Keratinocyte (primary cell): ENCODE results near the gene TMTC4.

Source experiments
- EZH2 ChIP-seq: IDR thresholded peaks from one replicate; pipeline ENCODE4 v1.6.1; 2012; ENCODE audit warnings: inconsistent platforms, mild to moderate bottlenecking, low read length, moderate library complexity
- TF ChIP-seq, protein P1 (sequence below), 3 experiments: IDR thresholded peaks in 1 of 3; conservative IDR thresholded peaks in 1 of 3; optimal IDR thresholded peaks in 1 of 3; 2 replicates in 2 of 3; 3 replicates in 1 of 3; pipeline versions ENCODE3 to v1.5.1; 2011; ENCODE audit warnings: low read length in 3 of 3, mild to moderate bottlenecking in 3 of 3, moderate library complexity in 2 of 3, control low read depth in 1 of 3, inconsistent platforms in 1 of 3; ENCODE audit not compliant: insufficient read depth in 2 of 3; ENCODE audit errors: extremely low read depth in 1 of 3

DNA sequence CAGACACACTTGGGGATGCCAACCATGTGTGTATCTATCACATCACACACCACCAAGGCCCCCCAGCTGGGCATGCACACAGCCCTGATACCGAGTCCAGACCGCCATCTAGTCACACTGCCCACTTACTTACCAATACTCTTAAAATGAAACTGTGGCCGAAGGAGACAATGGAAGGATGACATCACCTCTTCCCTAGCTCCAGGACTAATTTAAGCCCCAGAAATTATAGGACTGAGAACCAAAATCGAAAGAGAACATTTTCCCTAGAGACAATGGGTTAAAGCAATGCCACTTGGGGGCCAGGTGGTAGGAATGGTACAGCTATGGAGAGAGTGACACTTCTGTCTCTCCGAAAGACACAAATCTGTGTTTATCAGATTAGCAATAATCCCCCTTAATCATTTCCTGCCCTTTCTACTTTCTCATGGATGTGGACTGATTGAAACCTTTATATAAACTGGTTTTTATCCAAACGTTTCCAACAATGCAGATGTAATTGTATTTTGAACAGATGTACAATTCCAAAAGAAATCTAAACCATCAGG is 85.3 kb downstream of the TMTC4 start:
- TF ChIP-seq, protein P1, sequence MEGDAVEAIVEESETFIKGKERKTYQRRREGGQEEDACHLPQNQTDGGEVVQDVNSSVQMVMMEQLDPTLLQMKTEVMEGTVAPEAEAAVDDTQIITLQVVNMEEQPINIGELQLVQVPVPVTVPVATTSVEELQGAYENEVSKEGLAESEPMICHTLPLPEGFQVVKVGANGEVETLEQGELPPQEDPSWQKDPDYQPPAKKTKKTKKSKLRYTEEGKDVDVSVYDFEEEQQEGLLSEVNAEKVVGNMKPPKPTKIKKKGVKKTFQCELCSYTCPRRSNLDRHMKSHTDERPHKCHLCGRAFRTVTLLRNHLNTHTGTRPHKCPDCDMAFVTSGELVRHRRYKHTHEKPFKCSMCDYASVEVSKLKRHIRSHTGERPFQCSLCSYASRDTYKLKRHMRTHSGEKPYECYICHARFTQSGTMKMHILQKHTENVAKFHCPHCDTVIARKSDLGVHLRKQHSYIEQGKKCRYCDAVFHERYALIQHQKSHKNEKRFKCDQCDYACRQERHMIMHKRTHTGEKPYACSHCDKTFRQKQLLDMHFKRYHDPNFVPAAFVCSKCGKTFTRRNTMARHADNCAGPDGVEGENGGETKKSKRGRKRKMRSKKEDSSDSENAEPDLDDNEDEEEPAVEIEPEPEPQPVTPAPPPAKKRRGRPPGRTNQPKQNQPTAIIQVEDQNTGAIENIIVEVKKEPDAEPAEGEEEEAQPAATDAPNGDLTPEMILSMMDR (optimal IDR thresholded peaks at IDR 0.05 in 1 of 3, IDR thresholded peaks at IDR 0.05 in 1 of 3, conservative IDR thresholded peaks at IDR 0.05 in 1 of 3; ENCODE audit: extremely low read depth in 1 of 3, insufficient read depth in 2 of 3, low read length in 3 of 3), result no peak
- TF ChIP-seq EZH2, result no peak
